Keratinocyte (primary cell): ENCODE data around the gene SPATA6L. TPM values are rescaled to one million over a fixed set of nuclear protein-coding genes. Genes with fewer than 3 reads are reported as not detected.
"Not testable (repeated sequence)": the region's sequence is repeated elsewhere in the genome, so short reads cannot be mapped to it uniquely, and the experiment has no call there.

Source experiments
- DNase-seq: peaks from one replicate; pipeline ENCODE4 v3.0.0-alpha.2; 2011; ENCODE audit warnings: low read depth, missing footprints, low spot score
- FAIRE-seq: peaks from 2 replicates; lab custom pipeline; 2011; peaks lifted over from hg19 to GRCh38; lab: Jason Lieb, UNC
- H2AFZ ChIP-seq: 2 replicates; pipeline ENCODE4 v1.6.0; 2012; ENCODE audit warnings: low read length, control low read depth, inconsistent platforms; ENCODE audit not compliant: control insufficient read depth
- H3K27ac ChIP-seq: 2 replicates; pipeline ENCODE4 v1.5.1; 2011; ENCODE audit warnings: low read length; ENCODE audit not compliant: control insufficient read depth, insufficient read depth
- H3K27me3 ChIP-seq: 3 replicates; pipeline ENCODE4 v1.6.0; 2011; ENCODE audit warnings: low read length; ENCODE audit not compliant: control insufficient read depth, insufficient read depth; ENCODE audit errors: extremely low read depth
- H3K36me3 ChIP-seq, 2 experiments: 2 replicates in 1 of 2; 3 replicates in 1 of 2; pipeline ENCODE4 v1.5.1; 2011; ENCODE audit warnings: low read length in 2 of 2, mild to moderate bottlenecking in 1 of 2; ENCODE audit not compliant: control insufficient read depth in 2 of 2, insufficient read depth in 2 of 2; ENCODE audit errors: extremely low read depth in 1 of 2
- H3K4me1 ChIP-seq: 3 replicates; pipeline ENCODE4 v1.5.1; 2011; ENCODE audit warnings: low read length; ENCODE audit not compliant: control insufficient read depth, insufficient read depth; ENCODE audit errors: extremely low read depth
- H3K4me2 ChIP-seq: 3 replicates; pipeline ENCODE4 v1.6.0; 2011; ENCODE audit warnings: low read depth, low read length; ENCODE audit not compliant: control insufficient read depth, insufficient read depth; ENCODE audit errors: extremely low read depth
- H3K4me3 ChIP-seq, 3 experiments: fragments of 200-600 bp in 1 of 3; sonication (generic) in 1 of 3; 2 replicates in 2 of 3; 3 replicates in 1 of 3; pipeline ENCODE4 v1.5.1; 2011 to 2016; ENCODE audit warnings: low read length in 3 of 3, mild to moderate bottlenecking in 3 of 3, control low read depth in 2 of 3, inconsistent platforms in 1 of 3, low read depth in 1 of 3, mixed read lengths in 1 of 3, mixed run types in 1 of 3, moderate library complexity in 1 of 3; ENCODE audit not compliant: control insufficient read depth in 2 of 3, insufficient read depth in 2 of 3; ENCODE audit errors: extremely low read depth in 1 of 3
- H3K79me2 ChIP-seq: 2 replicates; pipeline ENCODE4 v1.6.0; 2012; ENCODE audit warnings: low read length; ENCODE audit not compliant: control insufficient read depth, insufficient read depth
- H3K9ac ChIP-seq: 3 replicates; pipeline ENCODE4 v1.6.0; 2011; ENCODE audit warnings: low read length; ENCODE audit not compliant: control insufficient read depth, insufficient read depth; ENCODE audit errors: extremely low read depth
- H3K9me1 ChIP-seq: 3 replicates; pipeline ENCODE4 v1.6.0; 2011; ENCODE audit warnings: low read length; ENCODE audit not compliant: control insufficient read depth, insufficient read depth; ENCODE audit errors: extremely low read depth
- H3K9me3 ChIP-seq: 2 replicates; pipeline ENCODE4 v1.5.1; 2012; ENCODE audit warnings: low read depth, low read length; ENCODE audit not compliant: control insufficient read depth
- H4K20me1 ChIP-seq: 3 replicates; pipeline ENCODE4 v1.6.0; 2011; ENCODE audit warnings: low read length; ENCODE audit not compliant: control insufficient read depth, insufficient read depth; ENCODE audit errors: extremely low read depth
- CTCF ChIP-seq, 3 experiments: IDR thresholded peaks in 1 of 3; conservative IDR thresholded peaks in 1 of 3; optimal IDR thresholded peaks in 1 of 3; 2 replicates in 2 of 3; 3 replicates in 1 of 3; pipeline versions ENCODE3 to v1.5.1; 2011; ENCODE audit warnings: low read length in 3 of 3, mild to moderate bottlenecking in 3 of 3, moderate library complexity in 2 of 3, control low read depth in 1 of 3, inconsistent platforms in 1 of 3; ENCODE audit not compliant: insufficient read depth in 2 of 3; ENCODE audit errors: extremely low read depth in 1 of 3
- EZH2 ChIP-seq: IDR thresholded peaks from one replicate; pipeline ENCODE4 v1.6.1; 2012; ENCODE audit warnings: inconsistent platforms, mild to moderate bottlenecking, low read length, moderate library complexity
- dilution Hi-C: fragments of 300-500 bp; cut with MboI; formaldehyde crosslinking; loops from one replicate; pipeline ENCODE4 v1.7.0; 2020; ENCODE audit warnings: low sequenced_read_pairs; ENCODE audit not compliant: extremely low pct_ligation_motif_present
- polyA plus RNA-seq, 5 experiments: library from polyadenylated mRNA; depleted of rRNA in 3 of 5; stranded (reverse) in 3 of 5; stranded (forward) in 1 of 5; unstranded in 1 of 5; fragments of >200 nt; gene quantifications; 1 replicate in 1 of 5; 2 replicates in 3 of 5; 3 replicates in 1 of 5; pipeline versions ENCODE4 v1.2.1 to v1.2.3, GENCODE V29; 2011 to 2012; ENCODE audit warnings: missing spikeins in 2 of 5, low read depth in 1 of 5, low replicate concordance in 1 of 5

SPATA6L gene
- polyA plus RNA-seq, 1 donor (not counting 4 experiments of a cell fraction or from before 2014, with no cell fraction given) = 0.92 TPM

GRCh38 chr9:4657426-4658159, 8.7 kb downstream of the SPATA6L start:
- Histone ChIP-seq H3K4me3 (no peak overlapping the region), H3K79me2 (peaks cover 2% of the 10 kb centered on the region), H3K9me1 (no peaks in the 10 kb centered on the region), H3K36me3 (no peaks in the 10 kb centered on the region), H3K4me2 (no peak overlapping the region), H3K4me1 (peaks cover 11% of the 10 kb centered on the region), H3K27me3 (no peaks in the 10 kb centered on the region), H4K20me1 (no peaks in the 10 kb centered on the region), H3K27ac (no peak overlapping the region), H3K9ac (no peak overlapping the region), H2AFZ (no peak overlapping the region), H3K9me3 (no peaks in the 10 kb centered on the region)
- FAIRE-seq = no peak
- dilution Hi-C loops = no loop called here
- TF ChIP-seq EZH2 = no peak
- TF ChIP-seq CTCF (optimal IDR thresholded peaks at IDR 0.05 in 1 of 3, IDR thresholded peaks at IDR 0.05 in 1 of 3, conservative IDR thresholded peaks at IDR 0.05 in 1 of 3; ENCODE audit: extremely low read depth in 1 of 3, insufficient read depth in 2 of 3, low read length in 3 of 3) = no peak
- DNase-seq = no peak

GRCh38 chr9:4656621-4657020, 9.7 kb downstream of the SPATA6L start:
- H3K9me1 ChIP-seq = no peaks in the 10 kb centered on the region
- H3K79me2 ChIP-seq = no peaks in the 10 kb centered on the region
- H3K4me2 ChIP-seq = no peak overlapping the region
- H3K4me3 ChIP-seq = no peak overlapping the region
- dilution Hi-C loops = no loop called here
- no peak overlapping the region for H3K27ac ChIP-seq
- H4K20me1 ChIP-seq = no peaks in the 10 kb centered on the region
- H3K9ac ChIP-seq = no peak overlapping the region
- H3K27me3 ChIP-seq = no peaks in the 10 kb centered on the region
- DNase-seq (no peak), FAIRE-seq (no peak)
- no peak overlapping the region for H2AFZ ChIP-seq
- H3K4me1 ChIP-seq = peaks cover 8% of the 10 kb centered on the region
- no peaks in the 10 kb centered on the region for H3K9me3 ChIP-seq
- TF ChIP-seq EZH2 = no peak
- no peak for TF ChIP-seq CTCF (optimal IDR thresholded peaks at IDR 0.05 in 1 of 3, IDR thresholded peaks at IDR 0.05 in 1 of 3, conservative IDR thresholded peaks at IDR 0.05 in 1 of 3; ENCODE audit: extremely low read depth in 1 of 3, insufficient read depth in 2 of 3, low read length in 3 of 3)
- H3K36me3 ChIP-seq = no peaks in the 10 kb centered on the region

- H3K4me1 ChIP-seq, H3K36me3 ChIP-seq, H3K9me3 ChIP-seq, dilution Hi-C loops, H2AFZ ChIP-seq, DNase-seq, FAIRE-seq, H4K20me1 ChIP-seq, H3K27ac ChIP-seq, H3K9ac ChIP-seq, H3K4me2 ChIP-seq, H3K79me2 ChIP-seq, H3K9me1 ChIP-seq, H3K4me3 ChIP-seq, H3K27me3 ChIP-seq: not testable (repeated sequence)
Measured at GRCh38 chr9:4656196-4656595, 10.1 kb downstream of the SPATA6L start.
